GM18511 (cell line): Measurements from ENCODE around the gene RCOR1.
"Not testable (repeated sequence)": the region's sequence is repeated elsewhere in the genome, so short reads cannot be mapped to it uniquely, and the experiment has no call there.

Source experiments
- ATAC-seq: cut with Tn5 transposase; IDR thresholded peaks from one replicate; pipeline ENCODE4 v1.9.1; 2021; ENCODE audit warnings: mild to moderate bottlenecking, moderate library complexity; ENCODE audit not compliant: unreplicated experiment

The RCOR1 gene

DNA sequence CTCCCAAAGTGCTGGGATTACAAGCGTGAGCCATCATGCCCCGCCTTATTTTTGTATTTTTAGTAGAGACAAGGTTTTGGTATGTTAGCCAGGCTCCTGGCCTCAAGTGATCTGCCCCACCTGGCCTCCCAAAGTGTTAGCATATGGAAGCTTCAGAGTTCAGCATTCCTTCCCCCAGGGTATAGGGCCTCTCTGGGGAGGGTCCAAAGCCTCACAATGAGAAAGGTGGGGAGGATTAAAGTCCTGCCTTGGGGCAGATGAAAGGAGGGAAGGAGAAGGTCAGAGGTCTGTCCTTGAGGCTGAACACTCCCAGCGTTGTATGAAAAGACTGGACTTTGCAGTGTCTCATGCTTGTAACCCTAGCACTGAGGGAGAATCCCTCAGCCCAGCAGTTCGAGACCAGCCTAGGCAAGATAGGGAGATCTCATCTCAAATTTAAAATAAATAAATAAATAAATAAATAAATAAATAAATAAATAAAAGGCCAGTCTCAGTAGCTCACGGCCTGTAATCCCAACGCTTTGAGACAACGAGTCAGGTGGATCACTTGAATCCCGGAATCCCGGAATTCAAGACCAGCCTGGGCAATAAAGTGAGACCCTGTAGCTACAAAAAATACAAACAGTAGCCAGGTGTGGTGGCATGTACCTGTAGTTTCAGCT is 22.0 kb upstream of the RCOR1 start:
- no peak for ATAC-seq

DNA sequence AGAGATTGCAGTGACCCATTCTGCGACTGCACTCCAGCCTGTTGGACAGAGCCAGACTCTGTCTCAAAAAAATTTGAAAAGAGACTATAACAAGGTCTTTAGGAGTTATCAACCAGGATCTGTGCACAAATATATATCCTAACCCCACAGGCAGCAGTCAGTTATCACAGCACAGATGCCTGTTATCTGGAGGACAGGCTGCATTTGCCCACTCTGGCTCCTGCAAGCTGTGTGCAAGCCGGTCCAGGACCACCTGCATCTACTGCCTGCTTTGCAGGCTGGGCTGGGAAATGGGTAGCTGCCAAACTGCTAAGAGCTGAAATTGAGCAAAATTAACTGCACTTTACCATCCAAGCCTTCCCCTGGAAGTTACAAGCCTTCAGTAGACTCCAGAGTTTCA is 21.4 kb upstream of the RCOR1 start:
- no peak for ATAC-seq

DNA sequence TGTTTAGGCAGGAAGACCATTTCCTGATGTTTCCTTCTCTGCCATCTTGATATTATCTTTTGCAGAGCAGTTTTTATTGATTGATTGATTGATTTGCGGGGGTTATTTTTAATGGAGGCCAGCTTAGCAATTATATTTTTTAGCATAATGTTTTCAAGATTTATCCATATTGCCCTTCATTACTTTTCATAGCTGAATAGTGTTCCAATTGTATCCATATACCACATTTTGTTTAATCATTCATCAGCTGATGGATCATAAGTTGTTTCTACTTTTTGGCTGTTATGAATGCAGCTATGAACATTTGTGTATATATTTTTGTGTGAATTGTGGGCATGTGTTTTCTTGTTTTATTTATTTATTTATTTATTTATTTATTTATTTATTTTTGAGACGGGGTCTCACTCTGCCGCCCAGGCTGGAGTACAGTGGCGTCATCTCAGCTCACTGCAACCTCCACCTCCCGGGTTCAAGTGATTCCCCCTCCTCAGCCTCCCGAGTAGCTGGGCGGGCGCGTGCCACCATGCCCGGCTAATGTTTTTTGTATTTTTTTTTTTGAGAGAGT is 20.9 kb upstream of the RCOR1 start:
- no peak for ATAC-seq

GRCh38 chr14:102573161-102573560 is 19.3 kb upstream of the RCOR1 start:
- ATAC-seq = not testable (repeated sequence)

DNA sequence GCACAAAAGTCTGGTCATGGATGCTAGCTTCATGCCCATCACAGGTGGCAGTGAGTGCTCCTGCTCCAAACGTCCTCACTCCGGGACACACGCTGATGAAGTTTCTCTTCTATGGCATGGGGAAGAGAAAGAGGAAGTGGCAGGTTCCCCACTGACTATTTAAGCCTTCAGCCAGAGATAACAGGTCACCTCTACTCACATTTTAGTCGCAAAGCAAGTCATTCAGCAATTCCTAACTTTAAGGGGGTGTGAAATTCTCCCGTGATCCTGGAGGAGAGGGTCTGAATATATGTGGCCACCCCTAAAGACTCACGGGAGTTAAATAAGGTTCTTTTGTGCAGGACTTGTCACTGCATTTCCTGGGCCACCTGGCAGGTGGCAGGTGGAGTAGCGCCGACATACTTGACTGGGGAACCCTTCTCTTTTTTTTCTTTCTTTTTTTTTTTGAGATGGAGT is 18.8 kb upstream of the RCOR1 start:
- ATAC-seq = no peak

DNA sequence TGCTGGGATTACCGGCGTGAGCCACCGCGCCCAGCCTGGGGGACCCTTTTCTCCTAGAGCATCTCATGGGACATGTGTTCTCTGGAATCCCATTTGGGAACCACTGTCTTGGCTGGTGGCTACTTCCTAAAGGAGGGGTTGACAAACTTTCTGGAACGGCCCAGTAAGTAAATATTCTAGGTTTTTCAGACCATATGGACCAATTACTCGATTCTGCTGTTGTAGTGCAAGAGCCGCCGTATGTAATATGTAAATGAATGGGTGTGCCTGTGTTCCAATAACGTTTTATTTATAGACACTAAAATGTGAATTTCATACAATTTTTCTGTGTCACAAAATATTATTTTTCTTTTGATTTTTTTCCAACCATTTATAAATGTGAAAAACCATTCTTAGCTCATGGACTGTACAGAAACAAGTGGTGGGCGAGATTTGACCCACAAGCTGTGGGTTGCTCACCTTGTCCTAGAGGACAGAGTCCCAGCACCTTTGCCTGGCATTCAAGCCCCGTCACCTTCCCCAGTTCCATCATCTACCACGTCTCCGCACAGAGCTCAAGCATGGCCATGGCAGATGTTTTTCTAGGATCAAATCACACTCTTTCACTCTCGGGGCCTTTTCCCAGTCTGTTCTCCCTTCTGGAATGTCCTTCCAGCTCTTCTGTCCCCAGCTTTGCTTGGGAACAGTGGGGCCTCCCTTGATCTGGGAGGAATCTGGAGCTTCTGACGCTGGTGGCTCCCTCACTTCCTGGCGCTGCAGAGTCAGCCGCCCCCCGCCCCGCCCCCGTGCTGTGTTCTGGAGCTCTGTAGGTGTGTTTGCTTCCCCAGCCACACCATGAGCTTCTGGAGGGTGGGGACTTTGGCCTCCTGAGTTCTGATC is 17.9 kb upstream of the RCOR1 start:
- ATAC-seq = no peak

- ATAC-seq = no peak
Observed at GRCh38 chr14:102575160-102575845, 17.1 kb upstream of the RCOR1 start.

DNA sequence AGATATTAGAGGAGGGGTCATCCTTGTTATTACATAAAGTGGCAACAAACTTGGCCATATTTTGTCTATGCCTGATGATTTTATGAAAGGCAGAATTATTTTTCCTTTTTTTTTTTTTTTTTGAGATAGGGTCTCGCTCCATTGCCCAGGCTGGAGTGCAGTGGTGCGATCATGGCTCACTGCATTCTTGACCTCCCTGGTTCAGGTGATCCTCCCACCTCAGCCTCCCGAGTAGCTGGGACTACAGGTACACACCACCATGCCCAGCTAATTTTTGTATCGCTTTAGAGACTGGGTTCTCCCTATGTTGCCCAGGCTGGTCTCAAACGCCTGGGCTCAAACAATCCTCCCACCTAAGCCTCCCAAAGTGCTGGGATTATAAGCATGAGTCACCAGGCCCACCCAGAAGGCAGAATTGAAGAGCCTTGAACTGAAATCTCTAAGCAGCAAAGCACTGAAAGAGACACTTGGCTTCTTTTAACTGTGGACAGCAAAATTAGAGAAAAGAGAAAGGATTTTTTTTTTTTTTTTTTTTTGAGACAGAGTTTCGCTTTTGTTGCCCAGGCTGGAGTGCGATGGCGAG is 16.5 kb upstream of the RCOR1 start:
- not testable (repeated sequence) for ATAC-seq

- ATAC-seq = no peak
Observed at GRCh38 chr14:102578821-102579220, 13.6 kb upstream of the RCOR1 start.

DNA sequence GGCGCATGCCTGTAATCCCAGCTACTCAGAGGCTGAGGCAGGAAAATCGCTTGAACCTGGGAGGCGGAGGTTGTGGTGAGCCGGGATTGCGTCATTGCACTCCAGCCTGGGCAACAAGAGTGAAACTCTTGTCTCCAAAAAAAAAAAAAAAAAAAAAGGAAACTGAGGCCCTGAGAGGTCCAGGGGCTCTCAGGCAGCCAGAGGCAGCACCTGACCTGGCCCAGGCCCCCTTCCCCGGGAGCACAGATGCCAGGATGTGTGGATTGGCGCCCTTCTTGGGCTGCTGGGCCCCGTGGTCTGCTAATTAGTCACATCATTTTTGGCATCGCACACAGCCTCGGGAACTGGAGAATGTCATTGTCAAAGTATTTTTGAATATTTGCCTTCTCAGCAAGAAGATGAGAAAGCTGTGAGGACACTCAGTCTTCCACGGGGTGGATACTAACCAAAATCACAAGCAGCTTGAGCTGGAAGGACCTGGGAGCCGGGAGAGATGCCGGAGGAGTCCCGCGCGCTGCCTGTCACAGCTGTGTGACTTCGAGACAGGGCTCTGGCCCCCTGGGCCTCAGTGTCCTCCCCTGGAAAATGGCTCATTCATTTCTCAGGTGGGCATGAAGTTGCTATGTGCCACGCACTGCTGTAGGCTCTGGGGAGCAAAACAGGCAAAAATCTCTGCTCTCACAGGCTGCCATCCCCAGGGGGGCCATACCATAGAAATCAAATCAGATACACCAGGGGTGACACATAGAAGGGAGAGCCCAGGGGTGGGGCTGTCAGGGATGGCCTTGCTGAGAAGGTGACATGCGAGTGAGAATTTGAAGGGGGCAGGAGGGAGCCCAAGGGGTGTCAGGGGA is 12.5 kb upstream of the RCOR1 start:
- no peak for ATAC-seq

DNA sequence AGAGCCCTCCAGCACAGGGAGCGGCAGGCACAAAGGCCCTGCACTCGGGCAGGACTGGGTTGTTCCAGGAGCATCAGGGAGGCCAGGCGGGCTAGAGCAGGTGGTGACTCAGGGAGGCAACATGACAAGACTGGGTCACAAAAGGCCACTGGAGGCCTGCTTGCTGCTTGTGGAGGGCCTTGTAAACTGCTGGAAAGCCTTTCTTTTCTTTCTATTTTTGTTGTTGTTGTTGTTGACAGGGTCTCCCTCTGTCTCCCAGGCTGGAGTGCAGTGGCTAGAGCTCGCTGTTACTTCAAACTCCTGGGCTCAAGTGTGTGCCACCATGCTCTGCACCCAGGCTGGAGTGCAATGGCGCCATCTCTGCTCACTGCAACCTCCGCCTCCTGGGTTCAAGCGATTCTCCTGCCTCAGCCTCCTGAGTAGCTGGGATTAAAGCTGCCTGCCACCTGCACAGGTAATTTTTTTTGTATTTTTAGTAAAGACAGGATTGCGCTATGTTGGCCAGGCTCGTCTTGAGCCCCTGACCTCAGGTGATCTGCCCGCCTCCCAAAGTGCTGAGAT is 11.8 kb upstream of the RCOR1 start:
- no peak for ATAC-seq

- no peak for ATAC-seq
Observed at GRCh38 chr14:102581193-102581592, 11.3 kb upstream of the RCOR1 start.

GRCh38 chr14:102583726-102584125 is 8.7 kb upstream of the RCOR1 start:
- ATAC-seq = no peak

DNA sequence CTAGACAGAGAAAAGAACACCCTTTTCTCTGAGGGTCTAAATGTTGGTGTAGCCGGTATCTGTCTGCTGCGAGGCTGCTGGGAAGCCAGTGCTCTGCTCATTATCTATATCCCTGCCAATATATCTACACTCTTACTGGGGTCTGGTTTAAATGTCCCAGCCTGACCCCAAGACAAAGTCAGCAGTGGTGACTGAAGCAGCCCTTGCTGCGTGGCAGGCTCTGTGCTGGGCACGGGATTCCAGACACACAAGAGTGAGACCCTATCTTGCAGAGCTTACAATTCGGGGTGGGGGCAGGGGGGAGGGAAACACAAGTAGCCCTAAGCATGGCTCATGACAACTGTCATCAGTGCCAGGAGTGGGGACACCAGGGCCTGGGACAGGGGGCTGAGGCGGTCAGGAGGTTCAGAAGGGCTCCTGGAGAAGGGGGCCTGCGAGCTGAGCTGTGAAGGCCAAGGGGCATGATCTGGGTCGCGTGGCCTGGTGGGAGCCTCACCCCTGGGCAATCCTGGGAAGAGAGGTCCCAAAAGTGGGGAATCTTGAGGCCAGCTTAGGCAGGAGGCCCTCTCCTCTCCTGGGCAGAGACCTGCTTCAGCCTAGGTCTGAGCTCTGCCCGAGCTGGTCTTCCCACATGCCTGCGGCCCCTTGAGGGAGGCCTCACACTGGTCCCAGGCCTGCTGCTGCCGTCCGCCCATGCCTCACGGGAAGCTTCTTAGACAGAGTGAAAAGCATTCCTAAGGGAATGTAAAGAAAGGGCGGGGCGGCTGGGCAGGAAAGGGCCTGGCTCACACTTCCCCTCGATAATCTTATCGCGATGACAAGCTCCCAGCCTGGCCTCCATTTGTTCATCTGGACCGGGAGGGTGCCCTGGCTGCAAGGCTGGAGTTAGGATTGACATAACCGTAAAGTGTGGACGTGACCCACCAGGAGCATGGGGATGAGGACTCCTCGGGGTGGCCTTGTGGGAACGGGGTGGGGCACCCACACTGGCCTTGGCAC is 7.3 kb upstream of the RCOR1 start:
- no peak for ATAC-seq

DNA sequence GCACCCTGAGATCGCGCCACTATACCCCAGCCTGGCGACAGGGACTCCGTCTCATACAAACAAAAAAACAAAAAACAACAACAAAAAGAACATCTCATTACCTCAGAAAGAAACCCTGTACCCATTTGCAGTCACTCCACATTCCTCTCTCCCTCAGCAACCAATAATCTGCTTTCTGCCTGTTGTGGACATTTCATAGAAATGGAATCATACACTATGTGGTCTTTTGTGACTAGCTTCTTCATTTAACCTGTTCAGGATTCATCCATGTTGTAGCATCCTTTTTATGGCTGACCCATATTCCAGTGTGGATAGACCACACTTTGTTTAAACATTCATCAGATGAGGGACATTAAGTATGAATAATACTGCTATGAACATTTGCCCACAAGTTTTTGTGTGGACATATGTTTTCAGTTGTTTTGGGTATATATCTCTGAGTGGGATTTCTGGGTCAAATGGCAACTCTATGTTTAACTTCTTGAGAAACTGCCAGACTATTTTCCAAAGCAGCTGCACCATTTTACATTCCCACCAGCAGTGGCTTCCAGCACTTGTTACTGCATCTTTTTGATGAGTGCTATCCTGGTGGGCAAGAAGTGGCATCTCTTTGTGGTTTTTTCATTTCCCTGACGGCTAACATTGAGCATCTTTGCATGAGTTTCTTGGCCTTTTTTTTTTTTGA is 5.9 kb upstream of the RCOR1 start:
- ATAC-seq = no peak

- no peak for ATAC-seq
Observed at GRCh38 chr14:102588821-102589220, 3.6 kb upstream of the RCOR1 start.

DNA sequence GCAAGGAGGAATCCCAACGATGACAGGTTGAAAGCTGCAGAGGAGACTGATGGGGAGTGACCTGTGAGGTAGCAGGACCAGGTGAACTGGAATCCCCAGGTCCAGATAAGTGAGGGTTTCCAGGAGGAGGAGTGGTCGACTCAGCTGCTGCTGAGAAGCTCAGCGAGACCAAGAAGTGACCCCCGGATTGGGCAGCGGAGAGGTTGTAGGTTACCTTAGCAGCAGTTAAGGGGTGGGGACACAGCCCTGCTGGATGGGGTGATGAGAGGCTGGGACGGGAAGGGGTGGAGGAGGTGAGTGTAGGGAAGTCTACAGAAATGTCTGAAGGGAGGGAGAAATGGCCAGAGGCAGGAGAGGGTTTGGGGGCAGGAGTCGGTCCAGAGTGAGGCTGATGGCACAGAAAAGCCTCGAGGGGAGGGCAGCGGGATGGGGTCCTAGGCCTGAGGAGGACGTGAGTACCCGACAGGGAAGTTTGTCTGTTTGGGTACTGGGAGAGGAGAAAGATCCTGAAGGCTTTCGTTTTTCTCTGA is 2.6 kb upstream of the RCOR1 start:
- ATAC-seq = no peak

GRCh38 chr14:102590667-102591099 is 1.8 kb upstream of the RCOR1 start:
- no peak for ATAC-seq
